GM23338 (cell line): ENCODE results near the gene RASSF4. TPM values are rescaled to one million over a fixed set of nuclear protein-coding genes. Genes with fewer than 3 reads are reported as not detected.

Source experiments
- ATAC-seq: fragments of 200-7000 bp; cut with Tn5 transposase; 3 replicates; pipeline ENCODE4 v1.9.1; 2020
- DNase-seq: peaks from one replicate; pipeline ENCODE4 v3.0.0-alpha.2; 2015; ENCODE audit warnings: low spot score
- H2AFZ ChIP-seq: fragments of 200-600 bp; sonication (generic); 2 replicates; pipeline ENCODE4 v1.8.0; 2016; ENCODE audit warnings: antibody characterized with exemption, mild to moderate bottlenecking, moderate library complexity
- H3F3A ChIP-seq: fragments of 200-600 bp; sonication (generic); replicated peaks from 2 replicates; pipeline ENCODE4 v1.8.0; 2017; ENCODE audit warnings: antibody characterized with exemption, mixed run types, low read depth
- H3K27ac ChIP-seq: fragments of 200-600 bp; sonication (generic); 2 replicates; pipeline ENCODE4 v1.6.1; 2016; ENCODE audit warnings: low read depth
- H3K27me3 ChIP-seq: fragments of 200-600 bp; sonication (generic); 2 replicates; pipeline ENCODE4 v1.8.0; 2016; ENCODE audit warnings: mild to moderate bottlenecking, mixed run types, moderate library complexity; ENCODE audit not compliant: insufficient read depth
- H3K36me3 ChIP-seq: fragments of 200-600 bp; sonication (generic); 2 replicates; pipeline ENCODE4 v1.8.0; 2016; ENCODE audit warnings: mild to moderate bottlenecking; ENCODE audit not compliant: insufficient read depth
- H3K4me1 ChIP-seq: fragments of 200-600 bp; sonication (generic); 2 replicates; pipeline ENCODE4 v1.8.0; 2016; ENCODE audit warnings: mild to moderate bottlenecking, moderate library complexity; ENCODE audit not compliant: insufficient read depth
- H3K4me2 ChIP-seq: fragments of 200-600 bp; sonication (generic); 2 replicates; pipeline ENCODE4 v1.7.1; 2017; ENCODE audit warnings: mixed run types
- H3K4me3 ChIP-seq: fragments of 200-600 bp; sonication (generic); 2 replicates; pipeline ENCODE4 v1.6.1; 2016; ENCODE audit warnings: mixed run types
- H3K79me2 ChIP-seq: fragments of 200-600 bp; sonication (generic); replicated peaks from 2 replicates; pipeline ENCODE4 v1.8.0; 2017; ENCODE audit warnings: mild to moderate bottlenecking; ENCODE audit not compliant: insufficient read depth
- H3K9me2 ChIP-seq: fragments of 200-600 bp; sonication (generic); 2 replicates; pipeline ENCODE4 v1.8.0; 2017; ENCODE audit not compliant: insufficient read depth
- H4K20me1 ChIP-seq: fragments of 200-600 bp; sonication (generic); replicated peaks from 2 replicates; pipeline ENCODE4 v1.8.0; 2017; ENCODE audit warnings: mild to moderate bottlenecking; ENCODE audit not compliant: insufficient read depth
- H3K27ac Mint-ChIP-seq: 2 replicates; pipeline ENCODE4 v1.8.0; 2020; ENCODE audit warnings: inconsistent platforms, mild to moderate bottlenecking, moderate library complexity, mixed read lengths
- H3K27me3 Mint-ChIP-seq: 3 replicates; pipeline ENCODE4 v1.8.0; 2022; ENCODE audit warnings: low read depth, mild to moderate bottlenecking, moderate library complexity, mixed read lengths, inconsistent platforms; ENCODE audit not compliant: insufficient read depth, poor library complexity
- H3K36me3 Mint-ChIP-seq: 3 replicates; pipeline ENCODE4 v1.8.0; 2021; ENCODE audit warnings: low read depth, mild to moderate bottlenecking, inconsistent platforms, moderate library complexity, mixed read lengths
- H3K4me1 Mint-ChIP-seq: 3 replicates; pipeline ENCODE4 v1.8.0; 2020; ENCODE audit warnings: mild to moderate bottlenecking, inconsistent platforms, mixed read lengths
- H3K4me3 Mint-ChIP-seq: 3 replicates; pipeline ENCODE4 v1.8.0; 2021; ENCODE audit warnings: moderate library complexity, mild to moderate bottlenecking, inconsistent platforms, mixed read lengths
- H3K9me3 Mint-ChIP-seq: 3 replicates; pipeline ENCODE4 v1.8.0; 2020; ENCODE audit warnings: moderate library complexity, mild to moderate bottlenecking, inconsistent platforms, mixed read lengths
- CREB1 ChIP-seq: fragments of 250-450 bp; sonication (Bioruptor Pico); IDR thresholded peaks from 2 replicates; pipeline ENCODE4 v1.5.0; 2020; ENCODE audit warnings: low read depth, mild to moderate bottlenecking, moderate library complexity
- CTCF ChIP-seq, 2 experiments: fragments of 200-600 bp in 1 of 2; sonication (generic) in 1 of 2; conservative IDR thresholded peaks; 2 replicates each; pipeline versions ENCODE4 v1.5.1 to v1.6.1; 2016 to 2017; ENCODE audit warnings: antibody characterized with exemption in 2 of 2, low read depth in 2 of 2, mild to moderate bottlenecking in 2 of 2, moderate library complexity in 1 of 2
- EZH2 ChIP-seq: fragments of 200-600 bp; sonication (generic); IDR thresholded peaks from one replicate; pipeline ENCODE4 v1.8.0; 2017; ENCODE audit warnings: antibody characterized with exemption, mild to moderate bottlenecking, low read depth; ENCODE audit not compliant: unreplicated experiment
- EZH2phosphoT487 ChIP-seq: fragments of 200-600 bp; sonication (generic); IDR thresholded peaks from one replicate; pipeline ENCODE4 v1.8.1; 2018; ENCODE audit warnings: antibody characterized with exemption; ENCODE audit not compliant: unreplicated experiment
- JUNB ChIP-seq: IDR thresholded peaks from one replicate; pipeline ENCODE4 v1.6.1; 2016; ENCODE audit warnings: antibody characterized with exemption; ENCODE audit not compliant: unreplicated experiment
- NANOG ChIP-seq: IDR thresholded peaks from 2 replicates; pipeline ENCODE4 v1.6.1; 2016; ENCODE audit warnings: antibody characterized with exemption, borderline replicate concordance
- POLR2AphosphoS5 ChIP-seq: IDR thresholded peaks from 2 replicates; pipeline ENCODE4 v1.6.1; 2016; ENCODE audit warnings: antibody characterized with exemption, low read depth
- REST ChIP-seq: IDR thresholded peaks from one replicate; pipeline ENCODE4 v1.6.1; 2018; ENCODE audit warnings: antibody characterized with exemption; ENCODE audit not compliant: unreplicated experiment
- STAT1 ChIP-seq: IDR thresholded peaks from one replicate; pipeline ENCODE4 v1.6.1; 2016; ENCODE audit warnings: antibody characterized with exemption; ENCODE audit not compliant: unreplicated experiment
- ZNF114 ChIP-seq: fragments of 250-450 bp; sonication (Bioruptor Pico); IDR thresholded peaks from 2 replicates; pipeline ENCODE4 v1.5.0; 2020; ENCODE audit warnings: mild to moderate bottlenecking, moderate library complexity
- ZNF331 ChIP-seq: fragments of 250-450 bp; sonication (Bioruptor Pico); IDR thresholded peaks from 2 replicates; pipeline ENCODE4 v1.5.0; 2020; ENCODE audit warnings: low read depth, mild to moderate bottlenecking, moderate library complexity
- ZNF462 ChIP-seq: fragments of 250-450 bp; sonication (Bioruptor Pico); IDR thresholded peaks from 2 replicates; pipeline ENCODE4 v1.5.0; 2020; ENCODE audit warnings: mild to moderate bottlenecking, moderate library complexity
- polyA plus RNA-seq: library from polyadenylated mRNA; unstranded; fragments of >200 nt; fragmentation: Nextera tagmentation; extraction: Ambion mirVana; gene quantifications from 2 replicates; pipeline ENCODE4 v1.2.1, GENCODE V29; 2016
- total RNA-seq: library from RNA; depleted of rRNA; stranded (reverse); fragments of >200 nt; shearing (Covaris generic); gene quantifications from 2 replicates; pipeline ENCODE4 v1.2.3, GENCODE V29; 2014

Gene RASSF4
- total and polyA plus RNA-seq, 2 experiments from 2014 or later = 12.4 to 13.6 TPM

- ATAC-seq = no peak
- Mint-ChIP-seq H3K27ac (no peak overlapping the region), H3K4me1 (peaks cover 7% of the 10 kb centered on the region), H3K27me3 (peaks cover 2% of the 10 kb centered on the region), H3K4me3 (no peak overlapping the region), H3K36me3 (peaks cover 31% of the 10 kb centered on the region), H3K9me3 (peaks cover 13% of the 10 kb centered on the region; the same call in 2 of the 3 replicates)
- Histone ChIP-seq H3F3A (no peaks in the 10 kb centered on the region), H3K27me3 (no peaks in the 10 kb centered on the region), H3K4me3 (no peak overlapping the region), H3K4me2 (no peak overlapping the region), H3K79me2 (peaks cover 33% of the 10 kb centered on the region), H3K27ac (no peak overlapping the region), H3K9me2 (no peaks in the 10 kb centered on the region), H2AFZ (no peak overlapping the region), H3K4me1 (peaks cover 7% of the 10 kb centered on the region; the same call in 1 of the 2 replicates), H4K20me1 (peaks cover 4% of the 10 kb centered on the region), H3K36me3 (no peaks in the 10 kb centered on the region)
- TF ChIP-seq STAT1 (no peak), ZNF462 (CRISPR knock-in tag) (no peak), JUNB (no peak), ZNF331 (CRISPR knock-in tag) (no peak), REST (no peak), CTCF (conservative IDR thresholded peaks at IDR 0.05; ENCODE audit: low read depth in 2 of 2) (no peak), EZH2 (no peak), EZH2phosphoT487 (no peak), NANOG (no peak), POLR2AphosphoS5 (no peak), CREB1 (CRISPR knock-in tag) (no peak), ZNF114 (CRISPR knock-in tag) (no peak)
- DNase-seq = no peak
Observed at GRCh38 chr10:45006276-45007030, 46.9 kb downstream of the RASSF4 start.
